GM12873 (cell line): ENCODE data around the gene ZNF790.

Experiments
- CTCF ChIP-seq: IDR thresholded peaks from 2 replicates; pipeline ENCODE4 v1.5.1; 2012; ENCODE audit warnings: low read depth, mild to moderate bottlenecking, moderate library complexity, low read length, control low read depth; ENCODE audit not compliant: insufficient read depth; ENCODE audit errors: missing control alignments

Gene ZNF790

GRCh38 chr19:36771261-36772231, 66.6 kb downstream of the ZNF790 start:
- no peak for TF ChIP-seq CTCF
